Cortex of kidney (tissue), 1 donor: ENCODE measurements around the gene POLG.
A peak's percentile ranks its signal among the peaks of the same experiment; 100 is the strongest.

ENCODE experiments used
- DNase-seq: peaks from one replicate; lab custom pipeline; 2025; lab: John Stamatoyannopoulos, UW

The POLG gene

GRCh38 chr15:89334510-89335297 is at the start of gene POLG:
TSS of gene POLG (minus strand) at chr15:89334824. CDS start at chr15:89333754, 1,070 bp downstream.
- DNase-seq, result peak; percentile 94

GRCh38 chr15:89384176-89384604 is 49.6 kb upstream of the POLG start:
- no peak for DNase-seq

- no peak for DNase-seq
Measured at GRCh38 chr15:89383365-89384175, 48.9 kb upstream of the POLG start.

- DNase-seq, result no peak
Measured at GRCh38 chr15:89381888-89382686, 47.5 kb upstream of the POLG start.

GRCh38 chr15:89381331-89381730 is 46.7 kb upstream of the POLG start:
- DNase-seq, result no peak

GRCh38 chr15:89379818-89380217 is 45.2 kb upstream of the POLG start:
- no peak for DNase-seq

- no peak for DNase-seq
Measured at GRCh38 chr15:89379251-89379695, 44.6 kb upstream of the POLG start.

GRCh38 chr15:89378296-89379151 is 43.9 kb upstream of the POLG start:
- no peak for DNase-seq

GRCh38 chr15:89377842-89378295 is 43.2 kb upstream of the POLG start:
- DNase-seq, result no peak

GRCh38 chr15:89377024-89377841 is 42.6 kb upstream of the POLG start:
- no peak for DNase-seq

- DNase-seq, result no peak
Measured at GRCh38 chr15:89376388-89376787, 41.8 kb upstream of the POLG start.

- no peak for DNase-seq
Measured at GRCh38 chr15:89375093-89376005, 40.7 kb upstream of the POLG start.

- no peak for DNase-seq
Measured at GRCh38 chr15:89374086-89374981, 39.7 kb upstream of the POLG start.

- no peak for DNase-seq
Measured at GRCh38 chr15:89372069-89372935, 37.7 kb upstream of the POLG start.

GRCh38 chr15:89371228-89372044 is 36.8 kb upstream of the POLG start:
- no peak for DNase-seq

- no peak for DNase-seq
Measured at GRCh38 chr15:89370978-89371227, 36.3 kb upstream of the POLG start.
